ENCODE data around the gene TBCEL.

DNA sequence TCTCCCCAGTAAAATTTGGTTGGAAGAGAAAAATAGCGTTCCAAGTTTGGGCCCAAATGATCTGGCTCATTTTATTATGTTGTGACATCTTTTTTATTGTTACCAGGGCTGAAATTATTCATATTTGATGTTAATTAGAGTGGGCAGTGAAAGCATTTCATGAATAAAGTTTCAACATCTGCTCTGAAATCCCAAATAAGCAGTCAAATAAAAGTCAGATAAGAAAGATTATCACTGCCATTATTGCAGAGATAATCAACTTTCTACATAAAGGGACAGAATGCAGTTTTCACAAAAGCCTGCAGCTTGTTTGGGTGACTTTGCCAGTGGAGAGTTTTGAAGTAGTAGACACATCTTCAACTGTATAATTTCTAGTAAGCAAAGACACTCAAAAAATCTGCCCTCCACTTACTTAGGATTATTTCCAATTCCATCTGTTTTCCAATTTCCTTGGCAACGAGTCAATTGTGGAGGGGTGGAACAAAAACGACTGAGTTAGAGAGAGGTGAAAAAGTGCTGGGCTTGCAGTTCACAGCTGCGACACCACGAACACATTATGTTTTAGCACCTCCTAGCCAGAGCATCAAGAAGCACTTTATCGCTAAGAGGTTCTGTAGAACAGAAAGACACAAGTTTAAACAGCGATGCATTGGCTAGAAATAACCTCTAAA, 86.1 kb downstream of the TBCEL start:
- TF ChIP-seq CTCF (IDR thresholded peaks at IDR 0.05 in 4 of 5, conservative IDR thresholded peaks at IDR 0.05 in 1 of 5) (no peak), POLR2A (IDR thresholded peaks at IDR 0.05) (no peak)

Measured in gastrocnemius medialis (tissue), 4 donors.